Measurements from ENCODE around the gene PTK7.

The PTK7 gene

GRCh38 chr6:43196337-43196736 lies 120.2 kb downstream of the PTK7 start:
- Histone ChIP-seq H3K36me3 (ENCODE audit: control insufficient read depth in 1 of 2, insufficient read depth in 2 of 2, low read length in 2 of 2) (peaks cover 27 to 41% of the 10 kb centered on the region in 2 experiments), H2BK120ac (ENCODE audit: insufficient read depth, low read length, poor library complexity) (no peak overlapping the region), H3K9ac (ENCODE audit: low read length) (no peak overlapping the region), H4K8ac (ENCODE audit: low read depth, low read length) (no peak overlapping the region), H3K4ac (ENCODE audit: low read depth, low read length) (no peak overlapping the region), H4K12ac (ENCODE audit: low read depth, low read length) (no peak overlapping the region), H3K9me3 (ENCODE audit: insufficient read depth, low read depth, low read length) (no peaks in the 10 kb centered on the region), H3K79me1 (ENCODE audit: low read length) (no peaks in the 10 kb centered on the region), H3K4me1 (ENCODE audit: control insufficient read depth in 1 of 2, insufficient read depth in 2 of 2, low read length in 2 of 2) (no peaks in the 10 kb centered on the region), H3K27ac (ENCODE audit: low read depth, low read length) (no peak overlapping the region), H3K79me2 (ENCODE audit: control insufficient read depth, insufficient read depth, low read length, poor library complexity) (no peaks in the 10 kb centered on the region), H2AK5ac (ENCODE audit: low read length) (no peak overlapping the region), H3K14ac (ENCODE audit: low read length) (no peak overlapping the region), H3K4me3 (ENCODE audit: low read depth, low read length) (no peak overlapping the region), H3K27me3 (ENCODE audit: insufficient read depth, low read length) (no peaks in the 10 kb centered on the region), H3K23ac (ENCODE audit: low read length) (no peak overlapping the region), H3K4me2 (ENCODE audit: low read length) (no peak overlapping the region), H2BK12ac (ENCODE audit: low read length) (no peak overlapping the region), H2BK5ac (ENCODE audit: low read depth, low read length, poor library complexity) (no peak overlapping the region), H4K91ac (ENCODE audit: low read depth, low read length) (no peak overlapping the region), H2AFZ (ENCODE audit: insufficient read depth, low read length, poor library complexity) (no peak overlapping the region), H3K18ac (ENCODE audit: low read length) (no peak overlapping the region)
- DNase-seq = no peak
- WGBS (ENCODE audit: extremely low coverage, insufficient coverage, insufficient read length) = no CpG with 5 or more reads among the region's 5 CpGs

- Histone ChIP-seq H3K36me3 (ENCODE audit: control insufficient read depth in 1 of 2, insufficient read depth in 2 of 2, low read length in 2 of 2) (peaks cover 22 to 39% of the 10 kb centered on the region in 2 experiments), H2BK12ac (ENCODE audit: low read length) (no peak overlapping the region), H3K79me1 (ENCODE audit: low read length) (no peaks in the 10 kb centered on the region), H3K4me1 (ENCODE audit: control insufficient read depth in 1 of 2, insufficient read depth in 2 of 2, low read length in 2 of 2) (no peaks in the 10 kb centered on the region), H3K4me2 (ENCODE audit: low read length) (no peak overlapping the region), H2BK120ac (ENCODE audit: insufficient read depth, low read length, poor library complexity) (no peak overlapping the region), H3K4me3 (ENCODE audit: low read depth, low read length) (no peak overlapping the region), H4K91ac (ENCODE audit: low read depth, low read length) (no peak overlapping the region), H4K12ac (ENCODE audit: low read depth, low read length) (no peak overlapping the region), H3K79me2 (ENCODE audit: control insufficient read depth, insufficient read depth, low read length, poor library complexity) (no peaks in the 10 kb centered on the region), H4K8ac (ENCODE audit: low read depth, low read length) (no peak overlapping the region), H3K23ac (ENCODE audit: low read length) (no peak overlapping the region), H2AFZ (ENCODE audit: insufficient read depth, low read length, poor library complexity) (no peak overlapping the region), H3K9ac (ENCODE audit: low read length) (no peak overlapping the region), H3K14ac (ENCODE audit: low read length) (no peak overlapping the region), H3K9me3 (ENCODE audit: insufficient read depth, low read depth, low read length) (no peaks in the 10 kb centered on the region), H3K27ac (ENCODE audit: low read depth, low read length) (no peak overlapping the region), H2AK5ac (ENCODE audit: low read length) (no peak overlapping the region), H3K27me3 (ENCODE audit: insufficient read depth, low read length) (no peaks in the 10 kb centered on the region), H3K4ac (ENCODE audit: low read depth, low read length) (no peak overlapping the region), H2BK5ac (ENCODE audit: low read depth, low read length, poor library complexity) (no peak overlapping the region), H3K18ac (ENCODE audit: low read length) (no peak overlapping the region)
- no CpG with 5 or more reads among the region's 6 CpGs for WGBS (ENCODE audit: extremely low coverage, insufficient coverage, insufficient read length)
- no peak for DNase-seq
These were observed 123.8 kb downstream of the PTK7 start for GRCh38 chr6:43199912-43200311.

GRCh38 chr6:43200541-43200940 lies 124.4 kb downstream of the PTK7 start:
- no peak overlapping the region for H2AK5ac ChIP-seq (ENCODE audit: low read length)
- no peak overlapping the region for H3K4me3 ChIP-seq (ENCODE audit: low read depth, low read length)
- H2BK12ac ChIP-seq (ENCODE audit: low read length) = no peak overlapping the region
- no peaks in the 10 kb centered on the region for H3K4me1 ChIP-seq (ENCODE audit: control insufficient read depth in 1 of 2, insufficient read depth in 2 of 2, low read length in 2 of 2)
- no peak overlapping the region for H2BK120ac ChIP-seq (ENCODE audit: insufficient read depth, low read length, poor library complexity)
- H3K27ac ChIP-seq (ENCODE audit: low read depth, low read length) = no peak overlapping the region
- H3K79me2 ChIP-seq (ENCODE audit: control insufficient read depth, insufficient read depth, low read length, poor library complexity) = no peaks in the 10 kb centered on the region
- WGBS (ENCODE audit: extremely low coverage, insufficient coverage, insufficient read length) = no CpG with 5 or more reads among the region's 6 CpGs
- H3K9ac ChIP-seq (ENCODE audit: low read length) = no peak overlapping the region
- H4K91ac ChIP-seq (ENCODE audit: low read depth, low read length) = no peak overlapping the region
- no peak overlapping the region for H2AFZ ChIP-seq (ENCODE audit: insufficient read depth, low read length, poor library complexity)
- no peak overlapping the region for H3K4ac ChIP-seq (ENCODE audit: low read depth, low read length)
- H4K8ac ChIP-seq (ENCODE audit: low read depth, low read length) = no peak overlapping the region
- H3K9me3 ChIP-seq (ENCODE audit: insufficient read depth, low read depth, low read length) = no peaks in the 10 kb centered on the region
- no peak overlapping the region for H3K14ac ChIP-seq (ENCODE audit: low read length)
- no peak overlapping the region for H3K18ac ChIP-seq (ENCODE audit: low read length)
- DNase-seq = no peak
- H3K23ac ChIP-seq (ENCODE audit: low read length) = no peak overlapping the region
- no peak overlapping the region for H4K12ac ChIP-seq (ENCODE audit: low read depth, low read length)
- H3K27me3 ChIP-seq (ENCODE audit: insufficient read depth, low read length) = no peaks in the 10 kb centered on the region
- H3K36me3 ChIP-seq (ENCODE audit: control insufficient read depth in 1 of 2, insufficient read depth in 2 of 2, low read length in 2 of 2) = peaks cover 22 to 36% of the 10 kb centered on the region in 2 experiments
- no peak overlapping the region for H3K4me2 ChIP-seq (ENCODE audit: low read length)
- H3K79me1 ChIP-seq (ENCODE audit: low read length) = no peaks in the 10 kb centered on the region
- no peak overlapping the region for H2BK5ac ChIP-seq (ENCODE audit: low read depth, low read length, poor library complexity)

GRCh38 chr6:43202451-43202850 lies 126.3 kb downstream of the PTK7 start:
- no peak for DNase-seq
- no peak overlapping the region for H2AFZ ChIP-seq (ENCODE audit: insufficient read depth, low read length, poor library complexity)
- H2BK12ac ChIP-seq (ENCODE audit: low read length) = no peak overlapping the region
- H3K79me1 ChIP-seq (ENCODE audit: low read length) = no peaks in the 10 kb centered on the region
- no peak overlapping the region for H4K91ac ChIP-seq (ENCODE audit: low read depth, low read length)
- no peak overlapping the region for H2BK120ac ChIP-seq (ENCODE audit: insufficient read depth, low read length, poor library complexity)
- H3K9ac ChIP-seq (ENCODE audit: low read length) = no peak overlapping the region
- H3K79me2 ChIP-seq (ENCODE audit: control insufficient read depth, insufficient read depth, low read length, poor library complexity) = no peaks in the 10 kb centered on the region
- H3K4me1 ChIP-seq (ENCODE audit: control insufficient read depth in 1 of 2, insufficient read depth in 2 of 2, low read length in 2 of 2) = no peaks in the 10 kb centered on the region
- H3K9me3 ChIP-seq (ENCODE audit: insufficient read depth, low read depth, low read length) = no peaks in the 10 kb centered on the region
- no CpG with 5 or more reads among the region's 5 CpGs for WGBS (ENCODE audit: extremely low coverage, insufficient coverage, insufficient read length)
- H3K23ac ChIP-seq (ENCODE audit: low read length) = no peak overlapping the region
- H3K27me3 ChIP-seq (ENCODE audit: insufficient read depth, low read length) = no peaks in the 10 kb centered on the region
- H3K4me2 ChIP-seq (ENCODE audit: low read length) = no peak overlapping the region
- H3K27ac ChIP-seq (ENCODE audit: low read depth, low read length) = no peak overlapping the region
- H4K12ac ChIP-seq (ENCODE audit: low read depth, low read length) = no peak overlapping the region
- H3K14ac ChIP-seq (ENCODE audit: low read length) = no peak overlapping the region
- H2AK5ac ChIP-seq (ENCODE audit: low read length) = no peak overlapping the region
- H2BK5ac ChIP-seq (ENCODE audit: low read depth, low read length, poor library complexity) = no peak overlapping the region
- no peak overlapping the region for H3K4me3 ChIP-seq (ENCODE audit: low read depth, low read length)
- H3K36me3 ChIP-seq (ENCODE audit: control insufficient read depth in 1 of 2, insufficient read depth in 2 of 2, low read length in 2 of 2) = peaks cover 17 to 28% of the 10 kb centered on the region in 2 experiments
- no peak overlapping the region for H3K18ac ChIP-seq (ENCODE audit: low read length)
- no peak overlapping the region for H4K8ac ChIP-seq (ENCODE audit: low read depth, low read length)
- no peak overlapping the region for H3K4ac ChIP-seq (ENCODE audit: low read depth, low read length)

All from trophoblast cell (in vitro differentiated cells and primary cell).